ENCODE measurements around the gene NAPG.
"Not testable (repeated sequence)": the region's sequence is repeated elsewhere in the genome, so short reads cannot be mapped to it uniquely, and the experiment has no call there.

The NAPG gene

GRCh38 chr18:10514601-10515000 is 11.2 kb upstream of the NAPG start:
- no peak for DNase-seq

- no peak for DNase-seq
Observed at GRCh38 chr18:10515456-10515855, 10.4 kb upstream of the NAPG start.

GRCh38 chr18:10516078-10516477 is 9.7 kb upstream of the NAPG start:
- DNase-seq: no peak

GRCh38 chr18:10518595-10519255 is 7.1 kb upstream of the NAPG start:
- DNase-seq: peak; percentile 39

GRCh38 chr18:10519366-10519765 is 6.5 kb upstream of the NAPG start:
- no peak for DNase-seq

- peak; percentile 95 for DNase-seq
Observed at GRCh38 chr18:10519999-10520935, 5.6 kb upstream of the NAPG start.

GRCh38 chr18:10521566-10521965 is 4.3 kb upstream of the NAPG start:
- DNase-seq: no peak

GRCh38 chr18:10522574-10522973 is 3.3 kb upstream of the NAPG start:
- DNase-seq: no peak

- no peak for DNase-seq
Observed at GRCh38 chr18:10523544-10523943, 2.3 kb upstream of the NAPG start.

- peak; percentile 17 for DNase-seq
Observed at GRCh38 chr18:10524507-10525370, 1.1 kb upstream of the NAPG start.

GRCh38 chr18:10525371-10525691 is 496 bp upstream of the NAPG start:
- no peak for DNase-seq

- DNase-seq: peak; percentile 47
Observed at GRCh38 chr18:10526561-10526949, 728 bp downstream of the NAPG start.

GRCh38 chr18:10528439-10528838 is 2.6 kb downstream of the NAPG start:
- DNase-seq: peak; percentile 16

- no peak for DNase-seq
Observed at GRCh38 chr18:10530002-10530401, 4.2 kb downstream of the NAPG start.

- DNase-seq: peak; percentile 42
Observed at GRCh38 chr18:10530852-10531251, 5.0 kb downstream of the NAPG start.

- no peak for DNase-seq
Observed at GRCh38 chr18:10533111-10533510, 7.3 kb downstream of the NAPG start.

- no peak for DNase-seq
Observed at GRCh38 chr18:10536280-10536679, 10.5 kb downstream of the NAPG start.

GRCh38 chr18:10537765-10538164 is 11.9 kb downstream of the NAPG start:
- DNase-seq: no peak

- not testable (repeated sequence) for DNase-seq
Observed at GRCh38 chr18:10539124-10539523, 13.3 kb downstream of the NAPG start.

- no peak for DNase-seq
Observed at GRCh38 chr18:10543277-10543676, 17.4 kb downstream of the NAPG start.

GRCh38 chr18:10544093-10544748 is 18.4 kb downstream of the NAPG start:
- no peak for DNase-seq

GRCh38 chr18:10546557-10547300 is 20.9 kb downstream of the NAPG start:
- DNase-seq: no peak
